HG03135 (cell line): ENCODE results near the gene FMNL1.
"Not testable (repeated sequence)": the region's sequence is repeated elsewhere in the genome, so short reads cannot be mapped to it uniquely, and the experiment has no call there.

Experiments
- ATAC-seq: cut with Tn5 transposase; IDR thresholded peaks from one replicate; pipeline ENCODE4 v1.9.1; 2021; ENCODE audit warnings: mild to moderate bottlenecking, moderate library complexity; ENCODE audit not compliant: unreplicated experiment

FMNL1 gene

DNA sequence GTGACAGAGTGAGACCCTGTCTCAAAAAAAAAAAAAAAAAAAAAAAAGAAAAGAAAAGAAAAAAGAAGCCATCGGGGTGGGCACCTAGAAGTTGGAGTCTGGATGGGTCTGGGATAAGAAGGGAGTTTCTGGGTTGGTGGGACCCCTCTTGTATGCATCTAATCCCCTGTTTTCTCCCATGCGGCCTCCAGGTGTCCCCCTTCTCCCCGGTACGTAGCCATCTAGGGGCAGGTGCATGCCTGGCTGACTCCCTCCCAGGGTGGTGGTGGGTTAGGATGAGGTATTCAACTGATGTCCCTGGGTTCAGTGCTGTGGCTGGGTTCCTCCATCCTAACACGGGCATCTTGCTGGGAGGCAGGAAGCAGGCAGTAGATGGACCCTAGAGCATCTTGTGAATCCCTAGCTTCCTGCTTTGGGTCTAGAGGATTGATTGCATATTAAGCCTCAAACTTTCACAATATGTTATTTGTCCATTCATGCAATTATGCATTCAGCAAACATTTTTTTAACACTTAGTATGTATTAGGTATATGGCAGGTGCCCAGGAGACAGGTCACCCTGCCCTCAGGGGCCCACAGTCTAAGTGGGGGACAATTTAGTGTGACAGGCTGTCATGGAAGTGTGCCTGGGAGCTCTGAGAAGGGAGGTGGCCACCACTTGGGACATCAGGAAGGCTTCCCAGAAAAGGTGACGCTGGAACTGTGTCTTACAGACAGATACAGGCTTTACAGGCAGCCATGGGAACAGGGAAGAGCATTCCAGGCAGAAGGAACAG is 13.1 kb downstream of the FMNL1 start:
- ATAC-seq, result no peak

- no peak for ATAC-seq
Observed at GRCh38 chr17:45235416-45236281, 14.0 kb downstream of the FMNL1 start.

DNA sequence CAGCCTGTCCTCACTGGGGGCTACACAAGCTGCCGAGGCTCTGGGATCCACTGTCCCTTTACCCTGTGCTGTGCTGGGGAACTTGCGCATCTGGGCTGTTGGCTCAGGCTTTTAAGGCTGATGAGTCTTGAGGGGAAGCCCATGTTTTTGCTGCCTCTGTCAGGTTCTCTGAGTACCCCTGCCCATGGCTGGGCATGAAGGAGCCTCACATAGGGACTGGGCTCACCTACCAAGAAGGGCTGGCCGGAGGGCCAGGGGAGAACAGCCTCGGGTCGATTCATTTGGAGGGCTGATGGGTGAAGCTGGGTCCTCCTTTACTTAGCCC is 14.6 kb downstream of the FMNL1 start:
- no peak for ATAC-seq

DNA sequence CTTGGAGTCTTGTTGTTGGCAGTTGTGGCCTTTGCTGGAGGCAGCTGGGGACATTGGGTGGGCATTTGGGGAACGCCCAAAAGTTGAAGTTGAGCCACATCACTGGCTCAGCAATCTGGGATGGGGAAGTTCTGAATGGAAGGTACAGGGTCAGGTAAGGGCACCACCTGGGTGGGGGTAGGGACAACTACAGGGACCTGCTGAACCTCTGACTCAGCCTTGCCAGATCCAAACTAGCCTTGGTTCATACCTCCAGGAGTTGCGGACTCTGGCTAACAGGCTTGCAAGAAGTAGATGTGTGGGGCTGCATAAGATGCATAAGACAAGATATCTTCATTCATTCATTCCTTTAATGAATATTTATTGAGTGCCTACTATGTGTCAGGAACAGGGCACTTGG is 16.0 kb downstream of the FMNL1 start:
- no peak for ATAC-seq

DNA sequence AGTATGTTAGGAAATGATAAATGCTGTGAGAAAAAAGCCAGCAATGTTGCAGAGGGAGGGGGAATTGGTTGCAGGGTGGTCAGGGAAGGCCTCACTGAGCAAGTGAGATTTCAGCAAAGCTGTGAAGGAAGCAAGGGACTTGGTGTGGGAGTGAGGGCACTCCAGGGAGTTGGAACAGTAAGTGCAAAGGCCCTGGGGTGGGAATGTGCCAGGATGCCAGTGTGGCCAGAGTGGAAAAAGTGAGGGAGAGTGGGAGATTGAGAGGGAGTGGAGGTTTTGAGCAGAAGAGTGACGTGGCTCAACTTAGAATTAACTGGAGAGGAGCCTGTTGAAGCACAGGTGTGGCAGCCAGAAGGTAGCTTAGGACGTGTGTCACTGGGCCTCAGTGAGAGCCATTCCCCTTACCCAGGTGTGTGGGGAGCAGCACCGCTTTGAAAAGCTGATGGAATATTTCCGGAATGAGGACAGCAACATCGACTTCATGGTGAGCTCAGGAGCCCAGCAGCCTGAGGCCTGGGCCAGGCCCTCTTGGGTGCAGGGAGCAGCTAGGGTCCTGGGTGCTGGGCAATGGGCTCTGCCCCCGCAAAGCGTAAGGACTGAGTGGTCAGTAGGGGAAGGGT is 16.6 kb downstream of the FMNL1 start:
- no peak for ATAC-seq

DNA sequence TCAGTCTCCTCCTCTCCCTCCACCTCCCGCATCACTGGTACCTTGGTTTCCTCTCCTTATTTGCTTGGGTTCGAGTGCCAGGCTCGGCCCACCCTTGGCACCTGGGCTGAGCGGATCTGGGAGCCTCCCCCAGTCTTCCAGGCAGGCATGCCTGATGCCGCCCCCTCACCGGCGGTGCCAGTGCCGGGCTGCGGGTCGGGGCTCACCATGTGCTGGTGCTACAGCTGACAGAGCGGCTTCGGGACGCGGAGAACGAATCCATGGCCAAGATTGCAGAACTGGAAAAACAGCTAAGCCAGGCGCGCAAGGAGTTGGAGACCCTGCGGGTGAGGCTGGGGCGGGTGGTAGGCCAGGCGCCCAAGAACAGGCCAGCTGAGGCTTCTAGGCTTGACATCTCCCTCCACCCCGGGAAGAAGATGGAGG is 19.2 kb downstream of the FMNL1 start:
- no peak for ATAC-seq

- ATAC-seq, result no peak
Observed at GRCh38 chr17:45241328-45242028, 19.8 kb downstream of the FMNL1 start.

- ATAC-seq, result no peak
Observed at GRCh38 chr17:45242029-45242414, 20.3 kb downstream of the FMNL1 start.

DNA sequence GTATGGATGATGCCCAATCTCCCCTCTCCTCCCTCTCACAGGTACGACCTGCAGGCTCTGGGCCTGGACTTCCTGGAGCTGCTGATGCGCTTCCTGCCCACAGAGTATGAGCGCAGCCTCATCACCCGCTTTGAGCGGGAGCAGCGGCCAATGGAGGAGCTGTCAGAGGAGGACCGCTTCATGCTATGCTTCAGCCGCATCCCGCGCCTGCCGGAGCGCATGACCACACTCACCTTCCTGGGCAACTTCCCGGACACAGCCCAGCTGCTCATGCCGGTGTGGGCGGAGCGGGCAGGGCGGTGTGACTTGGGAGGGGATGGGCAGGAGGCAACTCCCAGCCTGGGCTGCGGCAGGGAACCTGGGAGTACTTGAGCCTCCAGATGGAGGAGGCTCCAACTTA is 22.1 kb downstream of the FMNL1 start:
- ATAC-seq, result no peak

- no peak for ATAC-seq
Observed at GRCh38 chr17:45244725-45245656, 23.3 kb downstream of the FMNL1 start.

- ATAC-seq, result no peak
Observed at GRCh38 chr17:45246338-45246737, 24.7 kb downstream of the FMNL1 start.

GRCh38 chr17:45246861-45247428 is 25.3 kb downstream of the FMNL1 start:
- ATAC-seq, result no peak

DNA sequence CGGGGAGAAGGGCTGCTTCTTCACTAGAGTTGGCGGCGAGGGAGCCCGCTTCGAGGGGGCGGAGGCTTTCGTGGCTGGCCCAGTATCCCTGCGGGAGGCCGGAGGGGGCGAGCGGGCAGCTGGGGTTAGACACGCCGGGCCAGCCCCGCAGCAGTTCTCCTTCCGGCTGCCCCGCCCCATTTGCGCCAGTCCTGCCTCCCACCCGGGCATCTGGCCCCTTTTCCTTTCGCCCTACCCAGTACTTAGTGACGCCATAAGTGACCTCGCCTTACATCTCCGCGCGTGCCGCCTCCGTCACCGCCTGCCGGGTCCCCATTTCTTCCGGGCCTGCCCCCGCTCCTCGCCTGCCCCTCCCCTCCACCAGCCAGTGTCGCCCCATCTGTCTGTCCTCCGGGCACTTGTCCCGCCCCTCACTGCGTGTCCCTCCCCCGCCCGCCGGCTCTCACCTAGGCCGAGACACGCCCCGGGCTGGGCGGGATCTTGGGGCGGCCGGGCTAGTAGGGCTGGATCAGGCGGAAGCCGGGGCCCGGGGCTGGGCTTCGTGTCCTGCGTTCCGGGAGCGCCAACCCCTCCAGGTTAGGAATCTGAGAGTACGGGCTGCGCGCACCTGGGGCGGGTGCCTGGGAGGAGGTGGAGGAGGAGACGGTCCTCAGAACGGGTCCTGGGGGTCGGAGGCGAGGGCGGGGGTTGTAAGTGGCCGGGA is 25.9 kb downstream of the FMNL1 start:
- ATAC-seq, result peak; percentile 72

- ATAC-seq, result peak; percentile 51
Observed at GRCh38 chr17:45248132-45248957, 26.7 kb downstream of the FMNL1 start.

DNA sequence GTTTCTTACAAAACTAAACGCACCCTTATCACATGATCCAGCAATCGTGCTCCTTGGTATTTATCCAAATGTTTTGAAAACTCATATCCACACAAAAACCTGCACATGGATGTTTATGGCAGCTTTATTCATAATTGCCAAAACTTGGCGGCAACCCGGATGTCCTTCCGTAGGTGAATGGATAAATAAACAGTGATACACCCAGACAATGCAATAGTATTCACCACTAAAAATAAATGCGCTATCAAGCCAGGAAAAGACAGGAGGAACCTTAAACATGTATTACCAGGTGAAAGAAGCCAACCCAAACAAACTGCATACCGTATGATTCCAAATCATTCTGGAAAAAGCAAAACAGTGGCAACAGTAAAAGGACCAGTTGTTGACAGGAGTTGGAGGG is 30.2 kb downstream of the FMNL1 start:
- ATAC-seq, result no peak

DNA sequence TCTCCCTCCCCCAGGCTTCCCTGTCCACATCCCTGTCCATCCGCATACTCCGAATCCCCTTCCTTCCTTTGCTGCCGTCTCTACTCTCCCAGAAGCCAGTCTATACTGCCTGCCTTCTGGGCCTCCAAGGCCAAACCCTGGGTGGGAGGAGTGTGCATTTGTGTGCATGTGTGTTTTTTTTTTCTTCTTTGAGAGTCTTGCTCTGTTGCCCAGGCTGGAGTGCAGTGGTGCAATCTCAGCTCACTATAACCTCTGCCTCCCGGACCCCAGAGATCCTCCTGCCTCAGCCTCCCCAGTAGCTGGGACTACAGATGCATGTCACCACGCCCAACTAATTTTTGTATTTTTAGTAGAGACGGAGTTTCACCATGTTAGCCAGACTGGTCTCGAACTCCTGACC is 31.6 kb downstream of the FMNL1 start:
- ATAC-seq, result not testable (repeated sequence)

DNA sequence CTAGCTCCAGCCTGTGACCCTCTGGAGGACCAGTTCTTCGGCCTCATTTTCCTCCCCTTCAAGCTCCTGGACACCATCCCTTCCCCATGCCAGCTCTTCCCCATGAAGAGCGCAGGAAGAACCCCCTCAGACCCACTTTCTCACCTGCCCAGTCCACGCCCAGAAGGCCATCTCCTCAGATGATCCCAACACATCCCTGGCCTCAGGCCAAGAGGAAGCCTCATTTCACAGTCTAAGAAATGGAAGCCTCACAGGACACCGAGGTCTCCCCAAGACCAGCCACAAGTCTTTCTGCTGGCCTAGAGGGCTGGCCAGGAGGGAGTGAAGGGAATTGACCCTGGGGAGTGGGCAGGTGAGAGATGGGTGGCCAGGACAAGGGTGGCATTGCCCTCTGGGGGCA is 32.2 kb downstream of the FMNL1 start:
- no peak for ATAC-seq

- ATAC-seq, result no peak
Observed at GRCh38 chr17:45255358-45255757, 33.7 kb downstream of the FMNL1 start.
